Epidermal melanocyte (primary cell): ENCODE data around the gene N4BP2L1.

Source experiments
- DNase-seq: peaks from one replicate; pipeline ENCODE4 v3.0.0; 2011; ENCODE audit warnings: low spot score; ENCODE audit not compliant: insufficient read length

N4BP2L1 gene

GRCh38 chr13:32427852-32428580 lies at the start of gene N4BP2L1:
N4BP2L1 (minus strand) TSS chr13:32428130; CDS start chr13:32428082, 48 bp downstream.
- DNase-seq = no peak

DNA sequence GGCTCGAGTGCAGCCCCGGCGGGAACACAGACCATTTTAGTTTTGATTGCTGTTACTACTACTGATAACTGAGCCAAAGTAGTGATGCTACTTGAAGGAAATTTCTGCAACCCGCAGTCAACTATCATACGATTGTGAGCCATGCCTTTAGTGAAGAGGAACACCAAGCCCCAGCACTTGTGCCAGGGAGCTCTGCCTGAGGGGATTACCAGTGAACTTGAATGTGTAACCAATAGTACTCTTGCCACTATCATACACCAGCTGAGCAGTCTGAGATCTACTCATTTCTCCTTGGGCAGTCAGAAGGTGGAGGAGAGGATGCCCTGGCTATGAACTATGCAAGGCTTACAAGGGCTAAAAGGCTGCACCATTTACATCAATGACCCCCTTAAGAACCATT lies 49.0 kb upstream of the N4BP2L1 start:
- DNase-seq = no peak

DNA sequence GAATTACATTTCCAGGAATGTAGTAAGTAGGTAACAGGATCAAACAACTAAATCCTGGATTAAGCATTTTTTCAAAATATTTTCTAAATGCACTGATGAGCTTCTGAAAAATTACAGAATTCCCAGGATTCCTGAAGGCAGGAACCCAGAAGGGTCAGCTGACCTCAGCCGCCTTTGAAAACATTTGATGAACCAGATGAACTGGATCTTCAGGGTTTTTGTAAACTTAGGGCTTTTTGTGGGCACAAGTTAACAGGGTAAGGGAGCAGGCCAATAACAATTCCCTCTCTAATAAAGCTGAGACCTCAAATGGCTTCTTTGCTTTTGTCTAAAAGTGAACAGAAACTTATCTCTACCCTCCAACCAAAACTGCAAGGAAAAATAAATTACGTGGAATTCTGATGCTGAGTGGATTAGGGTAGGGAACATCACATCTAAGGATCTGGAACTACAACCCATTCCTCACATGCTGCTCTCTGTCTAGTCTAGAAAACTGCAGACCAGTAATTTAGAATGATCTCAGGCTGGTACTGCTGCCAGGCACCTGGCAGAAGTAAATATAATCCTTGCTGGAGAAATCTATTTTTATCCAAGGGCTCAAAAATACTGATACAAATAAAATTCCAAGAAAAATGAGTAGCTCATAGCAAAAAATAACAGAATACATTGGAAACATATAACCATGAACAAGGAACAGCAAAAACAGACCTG lies 48.2 kb upstream of the N4BP2L1 start:
- DNase-seq = no peak

- DNase-seq = no peak
Observed at GRCh38 chr13:32474999-32475792, 47.3 kb upstream of the N4BP2L1 start.

DNA sequence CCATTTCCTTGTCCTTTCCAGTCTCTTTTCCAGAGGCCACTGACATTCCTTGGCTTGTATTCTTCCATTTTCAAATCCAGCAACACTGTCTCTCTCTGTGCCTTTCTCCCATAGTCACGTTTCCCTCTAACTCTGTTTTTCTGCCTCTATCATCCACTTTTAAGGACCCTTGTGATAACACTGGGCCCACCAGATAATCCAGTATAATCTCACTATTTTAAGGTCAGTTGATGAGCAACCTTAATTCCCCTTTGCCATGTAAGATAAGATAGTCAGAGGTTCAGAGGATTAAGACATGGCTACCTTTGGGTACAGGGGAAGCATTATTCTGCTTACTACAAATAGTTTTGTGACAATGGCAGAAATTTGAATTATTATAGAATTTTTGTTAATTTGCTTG lies 45.7 kb upstream of the N4BP2L1 start:
- DNase-seq = no peak

GRCh38 chr13:32472194-32472621 lies 44.3 kb upstream of the N4BP2L1 start:
- DNase-seq = no peak

- no peak for DNase-seq
Observed at GRCh38 chr13:32471187-32471922, 43.4 kb upstream of the N4BP2L1 start.

DNA sequence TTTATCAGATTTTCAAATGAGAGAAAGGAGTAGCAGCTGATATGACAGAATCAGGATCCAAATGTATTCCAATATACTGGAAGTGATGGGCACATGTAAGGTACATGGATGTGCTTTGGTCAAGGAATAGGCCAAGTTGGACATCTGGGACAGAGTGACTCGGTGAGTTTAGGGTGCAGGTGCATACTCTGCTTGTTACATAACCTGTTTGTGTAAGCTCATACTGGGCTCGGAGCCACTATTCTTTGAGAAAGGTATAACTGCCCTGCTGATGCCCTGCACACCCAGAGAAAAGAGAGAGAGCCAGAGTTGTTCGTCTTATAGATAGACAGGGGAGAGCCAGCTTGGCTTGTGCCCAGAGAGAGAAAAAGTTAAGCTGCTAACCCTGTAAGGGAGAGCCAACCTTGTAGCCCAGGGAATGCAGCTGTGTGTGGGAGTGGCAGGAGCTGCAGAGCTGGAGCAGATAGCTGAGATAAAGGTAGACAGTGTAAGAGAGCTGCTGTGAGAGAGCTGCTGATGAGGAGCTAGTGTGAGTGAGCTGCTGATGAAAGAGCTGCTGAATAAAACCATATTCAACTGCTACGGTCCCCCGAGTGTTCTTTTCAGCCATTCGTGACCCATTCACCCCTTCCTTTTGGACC lies 40.7 kb upstream of the N4BP2L1 start:
- no peak for DNase-seq

DNA sequence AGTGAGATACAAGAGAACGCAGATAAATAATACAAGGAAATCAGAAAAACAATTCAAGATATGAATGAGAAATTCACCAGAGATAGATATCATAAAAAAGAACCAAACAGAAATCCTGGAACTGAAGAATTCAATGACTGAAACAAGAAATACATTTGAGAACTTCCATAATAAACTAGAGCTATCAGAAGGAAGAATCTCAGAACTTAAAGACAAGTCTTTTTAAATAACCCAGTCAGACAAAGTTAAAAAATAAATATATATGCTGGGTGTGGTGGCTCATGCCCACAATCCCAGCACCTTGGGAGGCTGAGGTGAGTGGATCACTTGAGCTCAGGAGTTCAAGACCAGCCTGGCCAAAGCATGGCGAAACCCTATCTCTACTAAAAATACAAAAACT lies 28.7 kb upstream of the N4BP2L1 start:
- DNase-seq = no peak

DNA sequence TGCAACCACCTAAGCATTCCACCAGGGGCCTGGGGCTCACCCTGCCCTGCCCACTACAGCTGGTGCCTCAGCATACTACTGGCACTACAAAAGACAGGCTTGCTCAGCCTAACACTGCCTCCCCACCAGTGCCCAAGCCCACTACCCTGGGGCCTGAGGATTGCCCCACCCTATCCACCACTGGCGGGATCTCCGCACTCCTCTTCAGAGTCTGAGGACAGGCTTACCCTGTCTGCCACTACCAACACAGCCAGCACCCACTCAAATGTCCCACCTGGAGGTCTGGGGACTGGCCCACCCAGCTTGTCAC lies 27.6 kb upstream of the N4BP2L1 start:
- no peak for DNase-seq

DNA sequence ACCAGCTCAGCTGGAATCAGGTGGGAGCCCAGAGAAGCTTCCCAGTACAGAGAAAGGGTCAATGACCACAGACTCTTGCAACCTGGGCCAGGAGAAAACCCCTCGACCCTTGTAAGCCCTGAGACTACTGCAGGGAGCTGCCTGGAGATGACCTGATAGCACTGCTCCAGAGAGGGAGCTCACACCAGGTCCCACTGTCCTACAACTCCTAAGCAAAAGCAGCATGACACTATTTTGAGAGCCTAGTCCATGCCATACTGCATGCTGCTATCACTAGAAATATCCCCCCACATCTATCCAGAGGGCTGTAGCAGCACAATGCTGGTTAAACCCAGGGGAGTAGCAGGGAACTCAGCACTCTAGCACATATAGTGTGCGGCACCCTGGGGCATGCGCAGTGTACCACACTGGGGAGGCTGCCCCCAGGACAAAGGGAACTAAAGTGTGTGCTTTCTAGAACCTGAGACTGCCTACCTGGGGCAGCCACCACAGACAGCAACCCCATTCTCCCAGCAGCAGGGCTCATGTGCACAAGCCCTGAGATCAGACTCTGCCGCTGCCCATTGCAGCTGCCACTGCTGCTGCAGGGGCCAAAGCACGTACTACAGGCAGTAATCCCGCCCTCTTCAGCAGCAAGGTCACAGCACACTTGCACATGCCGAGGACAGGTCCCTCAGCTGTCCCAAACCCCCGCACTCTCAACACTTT lies 27.1 kb upstream of the N4BP2L1 start:
- no peak for DNase-seq

GRCh38 chr13:32453981-32454380 lies 26.1 kb upstream of the N4BP2L1 start:
- no peak for DNase-seq

DNA sequence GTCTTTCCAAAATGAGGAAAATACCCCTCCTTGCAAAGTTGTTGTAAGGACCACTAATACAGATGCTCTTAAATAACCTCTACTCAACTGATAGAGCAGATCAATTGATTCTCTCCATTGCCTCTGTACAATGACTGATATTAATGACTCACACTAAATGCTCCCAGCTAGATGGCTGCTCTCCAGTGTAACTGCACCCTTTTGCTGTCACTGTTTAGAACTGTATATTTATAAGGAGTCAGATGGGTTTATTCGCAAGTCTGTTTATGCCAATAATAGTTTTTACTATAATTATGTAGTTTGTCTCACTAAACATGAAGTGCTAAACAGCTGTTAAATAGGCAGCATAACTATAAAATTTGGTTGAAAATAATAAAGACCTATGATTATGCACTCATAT lies 21.0 kb upstream of the N4BP2L1 start:
- DNase-seq = no peak

- no peak for DNase-seq
Observed at GRCh38 chr13:32447894-32448623, 20.1 kb upstream of the N4BP2L1 start.

DNA sequence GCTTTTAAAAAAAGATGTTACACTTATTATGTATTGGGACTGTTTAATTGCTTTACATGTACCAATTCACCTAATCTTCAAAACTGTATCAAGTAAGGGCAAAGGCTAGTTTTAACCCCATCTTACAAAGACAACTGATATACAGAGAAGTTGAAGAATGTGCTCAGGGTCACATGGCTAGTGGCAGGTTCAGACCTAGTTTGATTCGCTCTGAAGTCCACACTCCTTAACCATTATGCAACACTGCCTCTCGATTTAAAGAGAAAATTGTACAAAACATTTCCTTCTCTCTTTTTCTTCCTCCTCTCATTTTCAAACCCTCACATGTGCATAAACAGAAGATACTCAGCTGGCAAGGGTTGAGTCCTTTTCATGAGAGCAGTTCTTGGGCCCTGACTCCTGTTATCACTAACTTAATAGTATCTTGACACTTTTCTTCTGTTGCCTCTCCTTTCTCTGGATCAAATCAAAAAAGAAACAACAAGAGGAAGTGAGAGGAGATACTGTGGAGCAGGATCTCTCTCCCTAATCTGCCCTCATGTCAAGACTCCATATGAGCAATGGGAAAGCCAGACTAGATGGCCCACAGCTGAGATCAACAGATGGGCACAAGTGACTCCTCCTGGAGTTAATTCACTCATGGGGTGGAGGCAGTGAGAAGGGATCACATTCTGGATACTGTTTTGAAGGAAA lies 19.0 kb upstream of the N4BP2L1 start:
- DNase-seq = no peak

- no peak for DNase-seq
Observed at GRCh38 chr13:32446220-32446619, 18.3 kb upstream of the N4BP2L1 start.

DNA sequence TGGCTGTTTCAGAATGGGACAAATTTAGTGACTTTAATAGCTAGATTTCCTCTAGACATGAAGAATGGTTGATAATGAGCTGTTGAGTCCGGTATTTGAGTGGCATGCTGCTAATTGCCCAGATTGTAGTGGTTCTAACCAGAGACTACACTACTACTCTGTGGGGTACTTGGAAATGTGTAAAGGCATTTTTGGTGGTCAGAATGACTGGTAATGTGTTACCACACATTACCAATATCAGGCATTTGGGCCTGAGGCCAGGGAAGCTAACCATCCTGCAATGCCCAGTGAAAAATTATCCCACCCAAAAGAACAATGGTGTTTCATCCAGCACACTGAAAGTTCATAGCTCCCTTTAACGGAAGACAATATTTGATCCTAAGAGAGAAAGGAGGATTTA lies 17.5 kb upstream of the N4BP2L1 start:
- no peak for DNase-seq

GRCh38 chr13:32443111-32443510 lies 15.2 kb upstream of the N4BP2L1 start:
- no peak for DNase-seq

- DNase-seq = no peak
Observed at GRCh38 chr13:32438871-32439270, 10.9 kb upstream of the N4BP2L1 start.
